GM19193 (cell line): ENCODE data around the gene EFCAB12.

Experiments
- POLR2A ChIP-seq: IDR thresholded peaks from 4 replicates; pipeline ENCODE4 v1.6.1; 2011; ENCODE audit not compliant: insufficient read depth, insufficient read length; ENCODE audit errors: extremely low read depth

The EFCAB12 gene

GRCh38 chr3:129415378-129415777 is 13.1 kb downstream of the EFCAB12 start:
- no peak for TF ChIP-seq POLR2A

GRCh38 chr3:129413687-129414506 is 14.5 kb downstream of the EFCAB12 start:
- TF ChIP-seq POLR2A = no peak

GRCh38 chr3:129412542-129413198 is 15.8 kb downstream of the EFCAB12 start:
- TF ChIP-seq POLR2A = no peak

- TF ChIP-seq POLR2A = no peak
These were observed 17.5 kb downstream of the EFCAB12 start for GRCh38 chr3:129410971-129411370.

- TF ChIP-seq POLR2A = no peak
These were observed 18.9 kb downstream of the EFCAB12 start for GRCh38 chr3:129409541-129409940.

- no peak for TF ChIP-seq POLR2A
These were observed 23.8 kb downstream of the EFCAB12 start for GRCh38 chr3:129404610-129405009.

GRCh38 chr3:129404130-129404529 is 24.3 kb downstream of the EFCAB12 start:
- no peak for TF ChIP-seq POLR2A

- TF ChIP-seq POLR2A = no peak
These were observed 25.0 kb downstream of the EFCAB12 start for GRCh38 chr3:129403450-129403849.

- no peak for TF ChIP-seq POLR2A
These were observed 25.8 kb downstream of the EFCAB12 start for GRCh38 chr3:129402616-129403015.

GRCh38 chr3:129402210-129402609 is 26.2 kb downstream of the EFCAB12 start:
- no peak for TF ChIP-seq POLR2A

- no peak for TF ChIP-seq POLR2A
These were observed 28.5 kb downstream of the EFCAB12 start for GRCh38 chr3:129399895-129400357.

GRCh38 chr3:129399145-129399894 is 29.1 kb downstream of the EFCAB12 start:
- peak; percentile 35 for TF ChIP-seq POLR2A

GRCh38 chr3:129398803-129399144 is 29.7 kb downstream of the EFCAB12 start:
- no peak for TF ChIP-seq POLR2A

- no peak for TF ChIP-seq POLR2A
These were observed 35.2 kb downstream of the EFCAB12 start for GRCh38 chr3:129393271-129393670.

- TF ChIP-seq POLR2A = no peak
These were observed 38.9 kb downstream of the EFCAB12 start for GRCh38 chr3:129389572-129389937.

GRCh38 chr3:129387487-129387886 is 40.9 kb downstream of the EFCAB12 start:
- no peak for TF ChIP-seq POLR2A

GRCh38 chr3:129386984-129387383 is 41.5 kb downstream of the EFCAB12 start:
- no peak for TF ChIP-seq POLR2A
